IMR-90 (cell line): Measurements from ENCODE around the gene DEPDC1. TPM values are rescaled to one million over a fixed set of nuclear protein-coding genes. Genes with fewer than 3 reads are reported as not detected.

ENCODE experiments used
- ATAC-seq: fragments of 200-7000 bp; cut with Tn5 transposase; 2 replicates; pipeline ENCODE4 v1.9.1; 2020; ENCODE audit warnings: low read depth, mild to moderate bottlenecking, moderate library complexity
- BruUV-seq: library from RNA; stranded (reverse); fragments of 400-500 nt; replicated peaks from 2 replicates; lab custom pipeline; 2021; lab: Mats Ljungman, UMichigan
- CTCF ChIA-PET: fragments of 300-600 bp; formaldehyde crosslinking; extraction: SDS; loops from one replicate; lab custom pipeline; 2021; ENCODE audit warnings: antibody characterized with exemption; lab: Yijun Ruan, JAX
- POLR2A ChIA-PET: fragments of 300-600 bp; sonication (Branson Sonifier 250); formaldehyde crosslinking; loops from one replicate; lab custom pipeline; 2022; ENCODE audit warnings: antibody characterized with exemption; ENCODE audit not compliant: unreplicated experiment; lab: Charles Lee
- DNase-seq: peaks from one replicate; pipeline ENCODE4 v3.0.0; 2013
- H2AFZ ChIP-seq: replicated peaks from 2 replicates; pipeline ENCODE3; 2013; ENCODE audit warnings: low read length, mild to moderate bottlenecking; ENCODE audit not compliant: poor library complexity
- H2AK5ac ChIP-seq: 2 replicates; pipeline ENCODE4 v1.6.1; 2013; ENCODE audit warnings: low read depth, low read length, inconsistent platforms
- H2AK9ac ChIP-seq: replicated peaks from 2 replicates; pipeline ENCODE3; 2013; ENCODE audit warnings: mild to moderate bottlenecking, low read depth, low read length, moderate library complexity; ENCODE audit not compliant: poor library complexity
- H2BK120ac ChIP-seq: 2 replicates; pipeline ENCODE4 v1.6.1; 2013; ENCODE audit warnings: low read depth, low read length, inconsistent platforms
- H2BK15ac ChIP-seq: 3 replicates; pipeline ENCODE4 v1.6.1; 2013; ENCODE audit warnings: low read depth, low read length, inconsistent platforms
- H2BK20ac ChIP-seq: 2 replicates; pipeline ENCODE4 v1.6.1; 2013; ENCODE audit warnings: low read depth, mild to moderate bottlenecking, inconsistent platforms, low read length, moderate library complexity
- H2BK5ac ChIP-seq: 2 replicates; pipeline ENCODE4 v1.6.1; 2013; ENCODE audit warnings: mild to moderate bottlenecking, low read depth, low read length, inconsistent platforms; ENCODE audit not compliant: poor library complexity, severe bottlenecking
- H3K14ac ChIP-seq: replicated peaks from 2 replicates; pipeline ENCODE4 v1.6.1; 2013; ENCODE audit warnings: low read depth, low read length, inconsistent platforms
- H3K18ac ChIP-seq: 2 replicates; pipeline ENCODE4 v1.6.1; 2013; ENCODE audit warnings: low read depth, low read length, control low read depth
- H3K23ac ChIP-seq: 2 replicates; pipeline ENCODE4 v1.6.1; 2013; ENCODE audit warnings: low read depth, low read length, inconsistent platforms
- H3K27ac ChIP-seq: 2 replicates; pipeline ENCODE4 v1.5.1; 2013; ENCODE audit warnings: mild to moderate bottlenecking, control low read depth, low read length; ENCODE audit not compliant: insufficient read depth
- H3K27me3 ChIP-seq: 2 replicates; pipeline ENCODE4 v1.6.1; 2013; ENCODE audit warnings: low read length; ENCODE audit not compliant: control insufficient read depth, insufficient read depth
- H3K36me3 ChIP-seq: 2 replicates; pipeline ENCODE4 v1.6.1; 2013; ENCODE audit warnings: low read length, mixed read lengths; ENCODE audit not compliant: control insufficient read depth, insufficient read depth
- H3K4ac ChIP-seq: 2 replicates; pipeline ENCODE4 v1.6.1; 2013; ENCODE audit warnings: low read depth, low read length, inconsistent platforms
- H3K4me1 ChIP-seq: 2 replicates; pipeline ENCODE4 v1.6.1; 2013; ENCODE audit warnings: low read length, mixed read lengths; ENCODE audit not compliant: control insufficient read depth, insufficient read depth
- H3K4me2 ChIP-seq: 2 replicates; pipeline ENCODE4 v1.6.1; 2013; ENCODE audit warnings: low read depth, mild to moderate bottlenecking, control low read depth, low read length, moderate library complexity
- H3K4me3 ChIP-seq: 2 replicates; pipeline ENCODE4 v1.5.1; 2013; ENCODE audit warnings: low read depth, mild to moderate bottlenecking, control low read depth, low read length, moderate library complexity; ENCODE audit not compliant: insufficient read depth
- H3K56ac ChIP-seq: 2 replicates; pipeline ENCODE4 v1.6.1; 2013; ENCODE audit warnings: low read length, inconsistent platforms; ENCODE audit not compliant: insufficient read depth; ENCODE audit errors: extremely low read depth
- H3K79me1 ChIP-seq, 2 experiments: 2 replicates each; pipeline ENCODE4 v1.6.1; 2013; ENCODE audit warnings: low read length in 2 of 2, inconsistent platforms in 1 of 2, low read depth in 1 of 2
- H3K9ac ChIP-seq: 2 replicates; pipeline ENCODE4 v1.6.1; 2013; ENCODE audit warnings: low read depth, low read length, control low read depth
- H3K9me1 ChIP-seq: 2 replicates; pipeline ENCODE4 v1.6.1; 2013; ENCODE audit warnings: low read length, inconsistent platforms; ENCODE audit not compliant: insufficient read depth
- H3K9me3 ChIP-seq: 2 replicates; pipeline ENCODE4 v1.6.1; 2013; ENCODE audit warnings: low read length; ENCODE audit not compliant: control insufficient read depth, insufficient read depth
- H4K20me1 ChIP-seq: 2 replicates; pipeline ENCODE4 v1.6.1; 2013; ENCODE audit warnings: low read length, inconsistent platforms; ENCODE audit not compliant: insufficient read depth
- H4K5ac ChIP-seq: 2 replicates; pipeline ENCODE4 v1.6.1; 2013; ENCODE audit warnings: mild to moderate bottlenecking, low read depth, low read length, control low read depth
- H4K8ac ChIP-seq, 2 experiments: 2 replicates each; pipeline ENCODE4 v1.6.1; 2013; ENCODE audit warnings: low read depth in 2 of 2, low read length in 2 of 2, control low read depth in 1 of 2, inconsistent platforms in 1 of 2
- H4K91ac ChIP-seq: 2 replicates; pipeline ENCODE4 v1.6.1; 2013; ENCODE audit warnings: low read depth, low read length, inconsistent platforms; ENCODE audit not compliant: insufficient read depth
- BHLHE40 ChIP-seq: fragments of 150-350 bp; IDR thresholded peaks from 2 replicates; pipeline ENCODE4 v1.6.1; 2016; ENCODE audit warnings: mild to moderate bottlenecking, low read depth, low read length
- CEBPB ChIP-seq: IDR thresholded peaks from 2 replicates; pipeline ENCODE4 v1.6.1; 2012; ENCODE audit warnings: low read depth, low read length, improper control_type of control experiment
- CHD1 ChIP-seq: IDR thresholded peaks from 2 replicates; pipeline ENCODE4 v1.6.1; 2012; ENCODE audit warnings: low read depth, low read length, improper control_type of control experiment
- CTCF ChIP-seq: conservative IDR thresholded peaks from 2 replicates; pipeline ENCODE4 v1.5.1; 2012; ENCODE audit warnings: mild to moderate bottlenecking, low read depth, low read length, improper control_type of control experiment
- ELK1 ChIP-seq: fragments of 150-350 bp; IDR thresholded peaks from 2 replicates; pipeline ENCODE4 v1.6.1; 2016; ENCODE audit warnings: low read depth, mild to moderate bottlenecking, low read length, moderate library complexity, borderline replicate concordance
- FOS ChIP-seq: fragments of 150-350 bp; IDR thresholded peaks from 2 replicates; pipeline ENCODE4 v1.6.1; 2016; ENCODE audit warnings: low read depth, low read length
- MAFK ChIP-seq: IDR thresholded peaks from 2 replicates; pipeline ENCODE4 v1.6.1; 2012; ENCODE audit warnings: low read depth, low read length, improper control_type of control experiment
- MAZ ChIP-seq: IDR thresholded peaks from 2 replicates; pipeline ENCODE4 v1.6.1; 2012; ENCODE audit warnings: low read depth, mild to moderate bottlenecking, low read length, improper control_type of control experiment, moderate library complexity, borderline replicate concordance
- MXI1 ChIP-seq: IDR thresholded peaks from 2 replicates; pipeline ENCODE4 v1.6.1; 2012; ENCODE audit warnings: low read depth, mild to moderate bottlenecking, low read length, moderate library complexity, borderline replicate concordance
- NFE2L2 ChIP-seq: fragments of 150-350 bp; IDR thresholded peaks from 2 replicates; pipeline ENCODE4 v1.6.1; 2016; ENCODE audit warnings: low read depth, mild to moderate bottlenecking, low read length
- POLR2A ChIP-seq: IDR thresholded peaks from 2 replicates; pipeline ENCODE4 v1.6.1; 2012; ENCODE audit warnings: mild to moderate bottlenecking, low read depth, low read length
- RAD21 ChIP-seq: IDR thresholded peaks from 2 replicates; pipeline ENCODE4 v1.6.1; 2012; ENCODE audit warnings: low read length, improper control_type of control experiment
- RCOR1 ChIP-seq: IDR thresholded peaks from 2 replicates; pipeline ENCODE4 v1.6.1; 2012; ENCODE audit warnings: mild to moderate bottlenecking, low read length, improper control_type of control experiment; ENCODE audit not compliant: insufficient replicate concordance
- RFX5 ChIP-seq: IDR thresholded peaks from 2 replicates; pipeline ENCODE4 v1.8.0; 2012; ENCODE audit warnings: low read depth, mild to moderate bottlenecking, low read length, moderate library complexity
- WGBS, 2 experiments: methylation state at CpG; one replicate each; pipeline versions ENCODE4 v1.1.5 to v1.1.7; 2013; ENCODE audit warnings: missing lambda C conversion rate in 2 of 2; ENCODE audit not compliant: insufficient read length in 1 of 2; ENCODE audit errors: extremely low coverage in 2 of 2; 5-methylcytosine and 5-hydroxymethylcytosine counted together
- dilution Hi-C: fragments of 300-500 bp; cut with HindIII; formaldehyde crosslinking; loops from one replicate; pipeline ENCODE4 v1.14.3; 2018; ENCODE audit warnings: low sequenced_read_pairs; ENCODE audit not compliant: unreplicated experiment
- in situ Hi-C: fragments of 300-500 bp; cut with MboI; formaldehyde crosslinking; loops from 3 replicates; pipeline ENCODE4 v1.14.3; 2019; ENCODE audit warnings: low sequenced_read_pairs, inconsistent platforms, mixed read lengths
- intact Hi-C: fragments of 100-400 bp; cut with micrococcal nuclease; formaldehyde crosslinking; loops from 2 replicates; pipeline ENCODE4 v1.10.0; 2022
- polyA plus RNA-seq, 3 experiments: library from polyadenylated mRNA; depleted of rRNA; stranded (reverse); fragments of >200 nt; gene quantifications; 2 replicates each; pipeline ENCODE4 v1.2.3, GENCODE V29; 2012; ENCODE audit warnings: low replicate concordance in 1 of 3
- total RNA-seq: library from RNA; depleted of rRNA; stranded (reverse); fragments of >200 nt; gene quantifications from 2 replicates; pipeline ENCODE4 v1.2.3, GENCODE V29; 2012
- TF ChIP-seq, protein P1 (sequence below): fragments of 150-350 bp; IDR thresholded peaks from 2 replicates; pipeline ENCODE4 v1.6.1; 2017; ENCODE audit warnings: mild to moderate bottlenecking, antibody characterized with exemption, low read length, low read depth

The DEPDC1 gene
- total and polyA plus RNA-seq, 2 of the 4 experiments (the other 2 are of a cell fraction), result 7.4 to 14.7 TPM

- H2BK15ac ChIP-seq, result no peak overlapping the region
- no peaks in the 10 kb centered on the region for H3K27me3 ChIP-seq
- H3K9me3 ChIP-seq, result no peaks in the 10 kb centered on the region; the same call in 1 of the 2 replicates
- peaks cover 2% of the 10 kb centered on the region; the same call in 1 of the 2 replicates for H3K4me1 ChIP-seq
- H2AK9ac ChIP-seq, result no peak overlapping the region
- DNase-seq, result no peak
- H3K14ac ChIP-seq, result no peak overlapping the region
- no peak overlapping the region for H3K27ac ChIP-seq
- TF ChIP-seq POLR2A (no peak), CTCF (no peak), RCOR1 (no peak), MAFK (no peak), BHLHE40 (no peak), CHD1 (no peak), FOS (no peak), NFE2L2 (no peak), MAZ (no peak), MXI1 (no peak), CEBPB (no peak), RAD21 (no peak), RFX5 (no peak), ELK1 (no peak)
- TF ChIP-seq, protein P1, sequence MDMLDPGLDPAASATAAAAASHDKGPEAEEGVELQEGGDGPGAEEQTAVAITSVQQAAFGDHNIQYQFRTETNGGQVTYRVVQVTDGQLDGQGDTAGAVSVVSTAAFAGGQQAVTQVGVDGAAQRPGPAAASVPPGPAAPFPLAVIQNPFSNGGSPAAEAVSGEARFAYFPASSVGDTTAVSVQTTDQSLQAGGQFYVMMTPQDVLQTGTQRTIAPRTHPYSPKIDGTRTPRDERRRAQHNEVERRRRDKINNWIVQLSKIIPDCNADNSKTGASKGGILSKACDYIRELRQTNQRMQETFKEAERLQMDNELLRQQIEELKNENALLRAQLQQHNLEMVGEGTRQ, result no peak
- no peak overlapping the region for H4K91ac ChIP-seq
- no peak overlapping the region for H4K5ac ChIP-seq
- H2BK5ac ChIP-seq, result no peak overlapping the region
- CTCF ChIA-PET, result no interaction called here
- no peak overlapping the region for H4K8ac ChIP-seq
- H3K4me3 ChIP-seq, result no peak overlapping the region
- BruUV-seq, result no TSS peak
- H2BK120ac ChIP-seq, result no peak overlapping the region
- in situ Hi-C loops, result no loop called here
- no peak overlapping the region for H3K4ac ChIP-seq
- no peak overlapping the region for H3K18ac ChIP-seq
- no peak overlapping the region for H3K4me2 ChIP-seq
- dilution Hi-C loops, result no loop called here
- no CpG with 5 or more reads among the region's 2 CpGs for WGBS, 2 experiments
- H3K9me1 ChIP-seq, result 0 out of 2 replicates have a peak, but pooled peaks cover 3% of the 10 kb centered on the region
- H3K36me3 ChIP-seq, result no peaks in the 10 kb centered on the region
- ATAC-seq, result no peak
- no peak overlapping the region for H2AFZ ChIP-seq
- intact Hi-C loops, result no loop called here
- POLR2A ChIA-PET, result no interaction called here
- no peak overlapping the region for H2AK5ac ChIP-seq
- H3K56ac ChIP-seq, result no peak overlapping the region
- H3K9ac ChIP-seq, result no peak overlapping the region
- H4K20me1 ChIP-seq, result no peaks in the 10 kb centered on the region
- no peak overlapping the region for H3K23ac ChIP-seq
- H2BK20ac ChIP-seq, result no peak overlapping the region
- H3K79me1 ChIP-seq, result peaks cover 23 to 26% of the 10 kb centered on the region in 2 experiments
Observed at GRCh38 chr1:68490046-68490651, 6.7 kb downstream of the DEPDC1 start.
